Raji (cell line): ENCODE data around the gene PIP4K2C.

Experiments
- POLR2A ChIP-seq: IDR thresholded peaks from 2 replicates; pipeline ENCODE4 v1.6.1; 2011; ENCODE audit warnings: low read depth, low read length, control low read depth; ENCODE audit not compliant: insufficient read depth

PIP4K2C gene

DNA sequence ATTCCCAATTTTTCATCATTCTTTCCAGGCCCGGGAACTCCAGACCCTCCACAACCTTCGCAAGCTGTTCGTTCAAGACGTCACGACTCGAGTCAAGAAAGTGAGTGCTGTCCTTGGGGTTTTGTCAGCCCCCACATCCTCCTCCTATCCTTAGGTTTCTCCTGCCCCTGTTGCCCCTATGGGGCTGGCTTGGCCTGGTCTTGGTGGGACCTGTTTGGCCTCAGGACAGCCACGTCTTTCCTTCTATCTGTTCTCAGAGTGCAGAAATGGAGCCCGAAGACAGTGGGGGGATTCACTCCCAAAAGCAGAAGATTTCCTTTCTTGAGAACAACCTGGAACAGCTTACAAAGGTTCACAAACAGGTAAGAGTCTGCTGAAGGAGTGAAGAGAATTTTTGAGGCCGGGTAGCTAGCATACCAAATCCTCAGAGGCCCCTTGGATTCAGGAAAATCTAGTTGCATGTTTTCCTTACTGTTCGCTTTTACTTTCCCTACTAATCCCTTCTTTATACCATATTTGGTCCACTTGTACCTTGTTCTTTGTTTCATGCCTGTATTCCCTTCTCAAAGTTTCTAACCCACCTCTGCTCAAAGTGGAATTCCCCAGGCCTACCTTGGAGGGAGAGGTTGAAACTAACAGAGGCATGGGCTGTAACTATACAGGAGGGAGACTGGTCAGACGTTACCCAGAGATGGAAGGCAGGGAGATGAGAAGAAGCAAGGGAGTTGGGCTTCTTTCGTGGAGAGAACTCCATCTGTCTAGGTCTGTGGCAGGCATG lies 12.8 kb upstream of the PIP4K2C start:
- TF ChIP-seq POLR2A = no peak

DNA sequence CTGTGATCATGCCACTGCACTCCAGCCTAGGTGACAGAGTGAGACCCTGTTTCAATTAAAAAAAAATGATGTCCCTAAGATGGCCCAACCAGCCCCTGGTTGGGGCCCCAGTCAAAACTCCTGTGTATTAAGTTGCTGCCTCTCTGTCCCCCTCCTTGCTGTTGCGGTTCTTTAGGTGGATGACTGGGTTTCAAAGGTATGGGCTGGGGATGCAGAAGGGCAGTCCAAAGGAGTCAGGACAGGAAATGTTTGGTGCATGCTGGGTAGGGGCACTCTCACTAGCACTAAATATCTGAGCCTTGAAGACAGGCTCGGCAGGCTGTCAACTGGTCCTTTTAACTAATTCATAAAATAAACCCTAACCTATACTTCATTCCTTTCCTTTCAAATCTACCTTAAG lies 12.0 kb upstream of the PIP4K2C start:
- no peak for TF ChIP-seq POLR2A

DNA sequence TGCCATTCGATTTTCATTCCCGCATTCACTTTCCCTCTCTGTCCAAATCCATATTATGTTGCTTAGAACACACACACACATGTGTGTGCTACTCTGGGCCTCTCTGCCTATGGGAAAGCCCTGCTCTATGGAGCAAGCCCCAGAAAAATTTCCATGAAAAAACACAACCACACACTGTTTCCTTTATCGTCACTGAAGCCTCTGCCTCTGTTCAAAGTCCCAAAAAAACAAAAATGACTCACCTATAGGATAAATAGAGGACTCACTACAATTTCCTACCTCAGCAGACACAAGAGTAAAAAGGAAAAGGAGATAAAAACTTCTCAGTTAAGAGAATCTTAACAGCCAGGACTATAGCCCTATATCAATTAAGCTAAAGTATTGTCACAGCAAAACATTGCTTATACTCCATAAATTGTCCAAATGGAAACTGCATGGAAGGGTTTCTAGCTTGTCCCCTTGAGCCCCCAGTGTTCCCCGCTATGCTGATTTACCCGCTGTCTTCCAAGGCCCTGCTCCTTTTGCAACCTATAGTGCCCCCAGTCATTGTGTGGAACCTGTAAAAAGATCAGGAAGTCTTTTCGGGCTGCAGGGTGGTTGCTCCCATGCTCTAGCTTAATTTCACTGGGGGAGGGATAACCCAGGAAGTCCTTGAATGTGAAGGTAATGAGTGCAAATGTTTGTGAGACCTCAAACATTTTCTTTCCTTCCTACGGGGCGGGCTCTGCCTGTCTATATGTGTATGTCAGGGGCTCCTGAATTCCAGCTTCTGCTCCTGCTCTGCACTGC lies 11.1 kb upstream of the PIP4K2C start:
- no peak for TF ChIP-seq POLR2A

DNA sequence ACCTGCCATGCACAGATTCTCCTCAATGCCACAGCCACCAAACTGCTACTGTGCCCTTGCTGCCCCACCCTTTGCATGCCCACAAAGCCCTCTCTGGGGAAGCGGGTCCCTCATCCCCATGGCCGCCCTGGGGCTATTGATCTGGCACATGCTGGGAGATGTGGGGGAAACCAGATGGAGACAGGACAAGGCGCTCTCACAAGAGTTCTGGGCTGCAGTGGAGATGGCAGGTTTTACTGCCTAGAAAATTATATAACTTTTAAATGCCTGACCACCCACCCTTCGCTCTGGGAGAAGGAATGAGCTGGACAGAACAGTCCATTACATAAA lies 10.6 kb upstream of the PIP4K2C start:
- TF ChIP-seq POLR2A = no peak

DNA sequence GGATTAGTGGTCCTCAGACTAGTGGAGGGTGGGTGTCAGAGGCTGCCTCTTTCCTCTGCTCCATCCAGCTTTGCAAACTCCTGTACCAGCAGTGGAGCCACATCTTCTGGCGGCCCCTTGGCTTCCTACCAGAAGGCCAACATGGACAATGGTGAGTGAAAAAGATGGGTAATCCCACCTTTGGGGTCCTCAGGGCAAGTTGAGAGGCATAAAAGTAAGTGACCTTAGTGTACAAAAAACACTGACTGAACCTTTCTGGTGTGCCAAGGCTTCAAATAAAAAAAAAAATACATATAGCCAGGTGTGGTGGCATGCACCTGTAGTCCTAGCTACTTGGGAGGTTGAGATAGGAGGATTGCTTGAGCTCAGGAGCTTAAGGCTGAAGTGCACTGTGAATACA lies 9.2 kb upstream of the PIP4K2C start:
- TF ChIP-seq POLR2A = no peak

DNA sequence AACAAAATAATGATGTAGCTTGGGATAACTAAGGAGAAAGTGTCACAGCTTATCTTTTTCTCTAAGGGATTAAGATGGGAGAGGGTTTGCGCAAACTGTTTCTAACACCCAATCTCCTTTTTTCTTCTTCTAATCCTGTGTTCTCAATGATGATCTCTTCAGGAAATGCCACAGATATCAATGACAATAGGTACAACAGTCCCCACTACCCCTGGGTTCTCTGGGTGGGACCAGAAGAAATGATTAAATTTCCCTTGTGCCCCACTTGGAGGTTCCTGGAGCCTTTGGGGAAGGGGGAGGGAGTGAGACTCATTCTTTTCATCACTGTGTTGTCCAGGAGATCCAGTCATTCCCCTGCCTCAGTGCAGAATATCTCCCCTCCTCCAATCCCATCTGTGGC lies 8.6 kb upstream of the PIP4K2C start:
- no peak for TF ChIP-seq POLR2A

DNA sequence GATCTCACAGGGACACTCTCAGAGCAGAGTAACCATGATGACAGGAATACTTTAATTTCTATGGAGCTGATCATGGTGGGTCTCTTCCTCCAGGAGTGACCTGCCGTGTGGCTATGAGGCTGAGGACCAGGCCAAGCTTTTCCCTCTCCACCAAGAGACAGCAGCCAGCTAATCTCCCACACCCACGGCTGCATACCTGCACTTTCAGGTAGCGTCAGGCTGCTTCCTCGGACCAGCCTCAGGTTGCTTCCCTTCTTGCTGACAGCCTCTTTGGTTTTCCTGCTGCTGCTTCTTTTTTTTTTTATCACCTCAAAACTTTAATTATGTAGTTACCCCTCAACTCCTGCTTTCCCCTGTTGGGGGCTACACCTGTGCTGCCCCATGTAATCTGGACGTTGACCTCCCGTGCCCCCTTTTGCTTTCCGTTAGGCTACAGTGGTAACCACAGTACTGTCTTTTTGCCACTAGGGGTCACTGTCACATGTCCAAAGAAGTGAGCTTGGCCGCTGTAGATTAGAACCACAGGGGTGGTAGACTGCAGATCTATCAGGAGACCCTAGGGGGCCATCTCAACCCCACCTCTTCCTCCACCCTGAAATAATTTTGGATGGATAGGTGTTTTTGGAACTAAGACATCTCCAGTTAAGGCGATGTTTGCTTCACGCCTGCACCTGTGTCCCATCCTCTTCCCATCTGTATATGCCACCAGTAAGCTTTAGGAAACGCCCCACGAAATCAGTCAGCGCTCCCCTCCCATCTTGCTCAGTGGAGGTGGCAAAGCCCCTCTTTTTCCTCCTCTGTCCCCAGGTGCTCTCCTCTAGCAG lies 7.8 kb upstream of the PIP4K2C start:
- TF ChIP-seq POLR2A = no peak

DNA sequence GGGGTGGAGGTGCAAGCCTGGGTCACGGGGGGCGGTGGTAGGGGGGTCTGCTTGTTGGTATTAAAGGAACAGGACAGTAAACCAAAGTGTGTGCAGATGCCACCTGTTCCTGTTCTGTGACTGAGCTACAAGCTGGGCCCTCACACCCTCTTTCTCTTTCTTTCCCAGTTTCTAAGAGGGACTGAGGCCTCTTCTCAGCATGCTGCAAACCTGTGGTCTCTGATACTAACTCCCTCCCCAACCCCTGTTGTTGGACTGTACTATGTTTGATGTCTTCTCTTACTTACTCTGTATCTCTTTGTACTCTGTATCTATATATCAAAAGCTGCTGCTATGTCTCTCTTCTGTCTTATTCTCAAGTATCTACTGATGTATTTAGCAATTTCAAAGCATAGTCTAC lies 6.9 kb upstream of the PIP4K2C start:
- TF ChIP-seq POLR2A = no peak

DNA sequence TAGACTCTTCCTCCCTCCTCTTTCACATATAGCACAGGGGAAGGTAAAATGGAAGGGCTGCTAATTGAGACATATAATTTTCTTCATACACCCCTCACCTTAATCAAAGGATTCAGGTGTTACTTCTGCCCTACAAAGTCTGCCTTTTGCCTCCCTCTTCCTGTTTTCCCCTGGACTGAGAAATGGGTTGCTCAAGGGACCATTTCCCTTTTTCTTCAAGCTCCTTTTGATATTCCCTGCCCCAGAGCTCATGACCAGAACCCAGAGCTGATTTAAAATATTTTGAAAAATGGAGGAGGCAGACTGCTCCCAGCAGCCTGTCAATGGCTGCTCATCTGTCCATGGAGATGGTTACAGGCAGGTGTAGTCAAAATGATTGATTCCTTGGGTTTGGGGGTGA lies 6.3 kb upstream of the PIP4K2C start:
- no peak for TF ChIP-seq POLR2A

DNA sequence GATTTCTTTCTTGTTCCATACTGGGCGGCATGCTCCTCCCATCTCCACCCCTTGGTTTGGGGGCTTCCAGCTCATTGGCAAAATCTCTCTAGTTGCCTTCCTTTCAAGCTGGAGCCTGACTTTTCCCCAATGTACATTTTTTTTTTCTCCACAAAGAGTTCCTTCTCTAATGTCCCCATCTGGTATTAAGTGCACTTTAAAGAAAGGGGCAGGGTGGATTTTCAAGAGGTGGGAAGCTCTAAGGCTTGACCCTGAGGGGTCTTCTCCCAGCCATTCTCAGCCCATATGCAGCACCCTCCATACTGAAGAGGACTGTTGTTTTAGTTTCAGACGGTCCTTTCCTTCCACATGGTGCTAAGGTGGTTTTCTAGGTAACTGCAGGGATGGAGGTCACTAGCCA lies 5.8 kb upstream of the PIP4K2C start:
- no peak for TF ChIP-seq POLR2A

DNA sequence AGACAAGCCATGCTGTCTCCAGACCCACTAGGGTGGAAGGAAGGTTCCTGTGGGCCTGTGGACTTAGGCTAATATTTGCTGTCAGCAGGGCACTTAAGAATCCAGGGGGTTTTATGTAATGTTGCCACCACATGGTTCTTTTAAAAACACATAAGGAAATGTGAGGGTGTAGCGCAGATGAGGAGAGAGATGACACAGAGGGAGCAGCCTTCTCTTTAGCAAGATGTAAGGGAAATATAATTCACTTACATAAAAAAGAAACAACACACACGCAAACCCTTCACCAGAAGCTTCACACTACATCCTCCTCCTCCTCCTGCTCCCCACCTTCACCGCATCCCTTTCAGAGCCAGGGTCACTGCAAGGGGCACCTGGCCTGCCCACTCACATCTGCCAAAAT lies 4.9 kb upstream of the PIP4K2C start:
- TF ChIP-seq POLR2A = no peak

DNA sequence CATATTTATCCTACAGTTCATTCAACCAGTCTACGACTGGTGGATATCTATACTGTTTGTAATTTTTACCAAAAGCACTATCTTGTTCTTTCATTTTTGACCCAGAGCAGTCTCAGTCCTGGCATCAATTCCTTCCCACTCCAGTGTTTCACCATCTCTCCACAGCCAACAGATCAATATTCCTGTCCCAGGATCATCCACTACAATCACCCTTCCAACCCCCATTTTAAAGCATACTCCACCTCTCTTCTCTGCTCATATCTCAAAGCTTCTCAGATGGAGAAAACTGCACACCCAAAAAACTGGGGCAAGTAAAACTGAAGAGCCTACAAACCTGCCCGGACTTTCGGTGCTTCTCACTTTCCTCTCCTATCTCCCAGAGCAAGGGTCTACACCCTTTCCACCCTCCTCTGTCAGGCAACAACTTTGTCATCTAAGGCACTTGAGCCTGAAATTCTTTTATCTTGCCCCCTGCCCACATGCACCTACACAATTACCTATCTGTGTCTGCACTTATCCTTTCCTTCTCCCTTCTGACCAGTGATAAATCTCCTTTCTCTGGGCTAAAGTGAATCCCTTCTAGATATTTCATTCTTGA lies 4.1 kb upstream of the PIP4K2C start:
- no peak for TF ChIP-seq POLR2A

DNA sequence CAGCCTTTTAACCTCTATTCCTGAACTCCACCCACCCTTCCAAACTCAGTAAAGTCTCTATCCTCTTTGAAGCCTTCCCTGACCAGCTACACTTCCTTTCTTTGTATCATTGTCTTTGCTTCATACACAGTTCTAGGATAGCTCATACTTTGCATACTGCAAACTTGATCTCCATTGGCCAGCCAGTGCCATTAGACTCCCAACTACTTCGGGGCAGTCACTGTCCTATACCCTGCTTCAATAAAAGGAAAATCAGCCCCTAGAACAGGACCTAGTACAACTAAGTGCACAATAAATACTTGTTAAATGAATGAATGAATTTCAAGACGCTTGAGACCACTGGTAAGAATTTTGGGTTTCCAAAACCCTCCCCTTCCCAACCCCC lies 521 bp upstream of the PIP4K2C start:
- no peak for TF ChIP-seq POLR2A

DNA sequence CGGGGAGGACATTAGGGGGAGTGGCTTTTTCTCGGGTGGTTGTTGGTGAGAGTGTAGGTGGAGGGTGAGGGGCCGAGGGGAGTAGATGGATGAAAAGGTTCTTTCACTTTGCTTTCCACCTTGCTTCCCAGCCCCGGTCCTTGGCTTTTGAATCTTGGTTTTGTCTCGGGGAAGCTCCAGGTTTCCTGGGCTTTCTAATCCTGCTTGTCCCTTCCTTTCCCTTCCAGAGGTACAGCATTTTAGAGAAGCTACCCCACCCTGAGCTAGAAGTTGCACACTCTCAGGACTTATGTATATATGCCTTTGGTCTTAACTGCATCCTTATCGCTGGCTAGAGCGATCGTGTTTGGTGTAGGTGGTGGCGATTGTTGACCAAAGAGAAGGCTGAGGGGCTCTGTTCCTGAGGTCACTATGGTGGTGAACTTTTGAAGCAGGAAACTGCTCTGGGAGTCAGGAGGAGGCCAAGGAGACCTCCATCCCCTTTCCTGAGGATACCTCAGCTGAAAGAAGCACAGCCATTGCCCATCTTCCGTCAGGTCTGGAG lies 862 bp downstream of the PIP4K2C start:
- no peak for TF ChIP-seq POLR2A

DNA sequence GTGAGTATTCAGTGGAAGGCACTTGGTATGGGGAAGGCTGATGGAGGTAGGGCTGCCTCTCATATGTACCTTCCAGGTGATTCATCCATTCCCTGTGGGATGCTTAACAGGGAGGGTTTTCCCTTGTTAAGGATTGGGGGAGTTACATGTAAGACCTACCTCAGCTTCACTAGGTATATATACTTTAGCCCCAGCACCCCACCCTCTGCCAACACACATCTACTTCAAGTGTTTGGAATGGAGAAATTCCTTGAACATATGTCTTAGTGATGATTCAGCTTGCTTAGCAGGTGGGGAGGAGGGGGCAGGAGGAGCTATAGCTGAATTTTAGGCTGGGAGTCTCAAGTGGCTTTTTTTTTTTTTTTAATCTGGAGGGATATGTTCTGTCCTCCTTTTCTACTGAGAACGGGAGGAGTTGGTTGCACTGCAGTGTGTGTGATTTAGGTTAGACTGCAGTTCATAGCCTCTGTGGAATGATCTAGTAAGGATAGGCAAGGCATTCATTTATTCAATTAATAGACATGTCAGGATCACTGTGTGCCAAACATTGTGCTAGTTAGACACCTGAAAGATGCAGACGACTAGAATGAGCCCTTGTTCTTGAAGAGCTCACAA lies 1.7 kb downstream of the PIP4K2C start:
- no peak for TF ChIP-seq POLR2A

DNA sequence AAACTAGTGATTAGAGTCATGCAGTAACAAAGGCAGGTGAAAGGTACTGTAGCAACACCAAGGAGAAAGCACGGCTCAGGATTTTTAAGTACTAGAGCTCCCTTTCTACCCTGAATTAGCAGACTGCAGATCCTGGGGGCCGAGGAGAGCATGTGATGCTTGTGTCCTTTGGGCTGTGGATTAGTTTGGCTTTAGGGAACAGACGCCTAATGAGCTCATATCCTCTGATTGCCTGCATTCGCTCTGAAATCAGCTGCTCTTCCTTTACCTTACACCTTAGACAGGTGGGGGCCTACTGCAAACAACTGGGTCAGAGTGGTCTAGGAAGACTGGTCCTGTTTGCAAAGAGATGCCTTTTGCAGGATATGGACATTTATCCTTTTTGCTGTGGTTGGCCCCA lies 2.2 kb downstream of the PIP4K2C start:
- no peak for TF ChIP-seq POLR2A
